ENCODE measurements around the gene WASL. TPM values are rescaled to one million over a fixed set of nuclear protein-coding genes. Genes with fewer than 3 reads are reported as not detected.

The WASL gene
- total RNA-seq, 4 donors from 2014 or later, result 30.0 to 45.7 (median 32.2) TPM

DNA sequence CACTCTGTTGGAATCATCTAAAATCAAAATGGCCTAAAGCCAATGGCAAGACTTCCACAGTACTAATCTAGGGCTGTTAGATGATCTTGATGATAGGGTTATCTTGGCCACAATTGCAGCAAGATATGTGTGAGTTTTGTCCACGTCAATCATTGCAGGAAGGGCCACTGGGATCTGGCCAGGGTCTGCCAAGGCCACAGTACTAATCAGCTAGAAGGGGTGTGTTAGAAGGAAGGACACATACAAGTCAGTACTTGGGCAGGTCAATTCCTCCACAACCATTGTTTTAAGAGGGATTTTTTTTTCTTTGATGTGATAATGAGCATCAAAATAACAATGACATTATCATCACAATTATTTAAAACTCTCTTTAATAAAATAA is 91.5 kb downstream of the WASL start:
- TF ChIP-seq, protein P1, sequence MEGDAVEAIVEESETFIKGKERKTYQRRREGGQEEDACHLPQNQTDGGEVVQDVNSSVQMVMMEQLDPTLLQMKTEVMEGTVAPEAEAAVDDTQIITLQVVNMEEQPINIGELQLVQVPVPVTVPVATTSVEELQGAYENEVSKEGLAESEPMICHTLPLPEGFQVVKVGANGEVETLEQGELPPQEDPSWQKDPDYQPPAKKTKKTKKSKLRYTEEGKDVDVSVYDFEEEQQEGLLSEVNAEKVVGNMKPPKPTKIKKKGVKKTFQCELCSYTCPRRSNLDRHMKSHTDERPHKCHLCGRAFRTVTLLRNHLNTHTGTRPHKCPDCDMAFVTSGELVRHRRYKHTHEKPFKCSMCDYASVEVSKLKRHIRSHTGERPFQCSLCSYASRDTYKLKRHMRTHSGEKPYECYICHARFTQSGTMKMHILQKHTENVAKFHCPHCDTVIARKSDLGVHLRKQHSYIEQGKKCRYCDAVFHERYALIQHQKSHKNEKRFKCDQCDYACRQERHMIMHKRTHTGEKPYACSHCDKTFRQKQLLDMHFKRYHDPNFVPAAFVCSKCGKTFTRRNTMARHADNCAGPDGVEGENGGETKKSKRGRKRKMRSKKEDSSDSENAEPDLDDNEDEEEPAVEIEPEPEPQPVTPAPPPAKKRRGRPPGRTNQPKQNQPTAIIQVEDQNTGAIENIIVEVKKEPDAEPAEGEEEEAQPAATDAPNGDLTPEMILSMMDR (IDR thresholded peaks at IDR 0.05; ENCODE audit: low read depth), result no peak

- TF ChIP-seq, protein P1 (IDR thresholded peaks at IDR 0.05; ENCODE audit: low read depth), result no peak
These were observed 92.1 kb downstream of the WASL start for GRCh38 chr7:123656544-123657303.

- TF ChIP-seq, protein P1 (IDR thresholded peaks at IDR 0.05; ENCODE audit: low read depth), result no peak
These were observed 93.2 kb downstream of the WASL start, which contains the start of gene LMOD2 for GRCh38 chr7:123655614-123656013. LMOD2 (plus strand) TSS chr7:123655866; CDS start chr7:123655964, 98 bp downstream.

DNA sequence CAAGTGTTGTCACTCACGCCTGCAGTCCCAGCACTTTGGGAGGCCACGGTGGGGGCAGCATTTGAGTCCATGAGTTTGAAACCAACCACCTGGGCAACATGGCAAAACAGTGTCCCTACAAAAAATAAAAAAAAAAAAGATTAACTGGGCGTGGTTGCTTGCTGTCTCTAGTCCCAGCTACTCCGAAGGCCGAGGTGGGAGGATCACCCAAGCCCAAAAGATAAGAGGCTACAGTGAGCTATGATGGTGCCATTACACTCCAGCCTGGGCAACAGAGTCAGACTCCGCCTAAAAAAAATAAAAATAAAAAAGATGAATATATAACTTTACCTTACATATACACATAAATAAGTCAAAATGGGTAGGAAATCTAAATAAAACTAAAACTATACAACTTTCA is 95.6 kb downstream of the WASL start:
- TF ChIP-seq, protein P1 (IDR thresholded peaks at IDR 0.05; ENCODE audit: low read depth), result no peak

DNA sequence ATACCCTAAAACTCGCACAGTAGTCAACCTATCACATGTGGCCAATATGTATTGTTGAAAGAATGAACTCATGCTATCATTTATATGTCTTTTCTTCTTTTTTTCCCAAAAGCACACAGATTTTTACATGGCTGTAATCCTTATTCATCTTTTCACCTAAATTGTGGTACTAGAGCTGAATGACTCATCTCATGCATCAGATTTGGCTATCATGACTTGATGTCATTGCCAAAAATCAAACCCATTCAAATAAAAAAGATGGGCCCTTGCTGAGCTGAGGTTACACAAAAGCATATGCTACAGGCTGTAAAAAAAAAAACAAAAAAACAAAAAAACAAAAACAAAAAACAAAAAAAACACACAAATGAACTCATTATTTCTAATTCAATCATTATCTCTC is 96.4 kb downstream of the WASL start:
- TF ChIP-seq, protein P1 (IDR thresholded peaks at IDR 0.05; ENCODE audit: low read depth), result no peak

DNA sequence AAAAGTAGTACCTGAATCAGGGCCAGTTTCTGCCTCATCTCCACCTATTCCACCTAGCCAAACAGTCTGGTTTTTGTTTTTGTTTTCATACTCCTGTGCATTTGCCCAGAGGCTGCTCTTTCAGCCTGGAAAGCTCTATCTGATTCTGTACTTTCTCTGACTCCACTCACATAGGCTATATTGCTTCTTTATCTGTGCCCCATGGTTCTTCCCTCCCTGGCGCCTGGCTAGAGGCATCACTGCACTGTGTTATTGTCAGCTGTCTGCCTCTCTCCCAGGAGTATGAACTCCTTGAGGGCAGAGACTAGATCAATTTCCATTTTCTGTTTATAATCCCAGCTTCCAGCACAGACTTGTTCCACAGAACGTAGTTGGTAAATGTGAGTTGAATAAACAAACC is 98.2 kb downstream of the WASL start:
- TF ChIP-seq, protein P1 (IDR thresholded peaks at IDR 0.05; ENCODE audit: low read depth), result no peak

DNA sequence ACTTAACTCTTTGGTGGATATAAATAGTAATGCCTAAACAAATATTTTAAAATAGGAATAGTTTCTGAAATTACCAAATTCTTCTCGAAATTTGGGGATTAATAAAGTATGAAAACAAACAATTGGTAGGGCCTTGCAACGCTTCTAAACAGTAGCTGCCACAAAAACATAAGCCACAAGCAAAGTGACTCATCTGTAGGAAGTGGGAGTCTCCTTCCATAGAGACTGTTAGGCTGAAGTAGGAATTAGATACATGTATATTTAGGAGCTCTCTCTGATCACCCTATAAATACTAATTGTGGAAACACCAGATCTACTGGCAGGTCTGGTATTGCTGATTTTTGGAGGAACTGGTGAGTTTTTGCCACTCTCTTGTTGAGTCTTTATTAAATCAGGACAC is 98.8 kb downstream of the WASL start:
- TF ChIP-seq, protein P1 (IDR thresholded peaks at IDR 0.05; ENCODE audit: low read depth), result no peak

Data from subcutaneous adipose tissue (tissue), 4 donors.